Activated T-cell treated with anti-CD3 and anti-CD28 coated beads for 24 hours (primary cell): Measurements from ENCODE around the gene UBA6.
"Not testable (repeated sequence)": the region's sequence is repeated elsewhere in the genome, so short reads cannot be mapped to it uniquely, and the experiment has no call there.

ENCODE experiments used
- DNase-seq: peaks from one replicate; pipeline ENCODE4 v3.0.0-alpha.2; 2020; ENCODE audit warnings: low read depth

The UBA6 gene

DNA sequence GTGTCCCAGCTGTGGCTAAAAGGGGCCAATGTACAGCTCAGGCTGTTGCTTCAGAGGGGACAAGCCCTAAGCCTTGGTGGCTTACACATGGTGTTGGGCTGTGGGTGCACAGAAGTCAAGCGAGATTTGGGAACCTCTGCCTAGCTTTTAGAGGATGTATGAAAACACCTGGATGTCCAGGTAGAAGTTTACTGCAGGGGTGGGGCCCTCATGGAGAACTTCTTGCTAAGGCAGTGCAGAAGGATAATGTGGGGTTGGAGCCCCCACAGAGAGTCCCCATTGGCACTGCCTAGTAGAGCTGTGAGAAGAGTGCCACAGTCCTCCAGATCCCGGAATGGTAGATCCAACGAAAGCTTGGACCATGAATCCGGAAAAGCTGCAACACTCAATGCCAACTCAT lies 40.5 kb downstream of the UBA6 start:
- no peak for DNase-seq

DNA sequence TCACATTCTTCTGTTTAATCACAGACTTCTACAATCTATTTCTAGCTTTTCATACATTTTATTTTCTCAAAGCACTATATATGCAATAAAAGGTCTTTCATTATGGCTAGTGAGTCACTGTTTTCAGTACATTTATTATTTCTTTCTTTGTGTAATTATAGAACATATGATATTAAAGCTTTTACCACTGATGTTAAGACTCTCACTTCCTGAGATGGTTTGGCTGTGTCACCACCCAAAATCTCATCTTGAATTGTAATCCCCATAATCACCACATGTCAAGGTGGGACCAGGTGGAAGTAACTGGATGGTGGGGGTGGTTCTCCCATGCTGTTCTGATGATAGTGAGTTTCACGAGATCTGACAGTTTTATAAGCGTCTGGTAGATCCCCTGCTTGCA lies 41.9 kb downstream of the UBA6 start:
- no peak for DNase-seq

DNA sequence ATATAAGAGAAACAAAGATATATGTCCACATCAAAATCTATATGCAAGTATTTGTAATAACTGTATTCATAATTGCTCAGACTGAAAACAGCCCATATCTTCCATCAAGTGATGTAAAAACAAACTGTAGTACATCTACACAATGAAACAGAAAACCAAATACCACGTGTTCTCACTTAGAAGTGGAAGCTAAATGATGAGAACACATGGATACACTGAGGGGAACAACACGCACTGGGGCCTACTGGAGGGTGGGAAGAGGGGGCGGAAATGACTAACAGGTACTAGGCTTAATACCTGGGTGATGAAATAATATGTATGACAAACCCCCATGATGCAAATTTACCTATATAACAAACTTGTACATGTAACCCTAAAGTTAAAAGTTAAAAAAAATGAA lies 42.7 kb downstream of the UBA6 start:
- no peak for DNase-seq

DNA sequence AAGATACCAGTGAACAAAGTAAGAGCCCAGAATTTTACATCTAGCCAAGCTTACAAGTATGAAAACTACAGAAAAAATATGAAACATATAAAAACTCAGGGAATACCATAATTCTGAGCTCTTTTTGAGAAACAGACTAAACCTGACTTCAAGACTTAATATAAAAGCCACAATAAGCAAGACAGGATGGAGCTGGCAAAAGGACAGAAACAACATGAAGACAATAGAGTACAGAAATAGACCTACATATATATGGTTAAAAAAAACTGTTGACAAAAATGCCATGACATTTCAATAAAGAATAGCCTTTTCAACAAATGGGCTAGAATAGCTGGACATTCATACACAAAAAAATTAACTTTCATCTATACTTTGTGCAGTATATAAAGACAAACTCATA lies 49.4 kb downstream of the UBA6 start:
- DNase-seq: no peak

DNA sequence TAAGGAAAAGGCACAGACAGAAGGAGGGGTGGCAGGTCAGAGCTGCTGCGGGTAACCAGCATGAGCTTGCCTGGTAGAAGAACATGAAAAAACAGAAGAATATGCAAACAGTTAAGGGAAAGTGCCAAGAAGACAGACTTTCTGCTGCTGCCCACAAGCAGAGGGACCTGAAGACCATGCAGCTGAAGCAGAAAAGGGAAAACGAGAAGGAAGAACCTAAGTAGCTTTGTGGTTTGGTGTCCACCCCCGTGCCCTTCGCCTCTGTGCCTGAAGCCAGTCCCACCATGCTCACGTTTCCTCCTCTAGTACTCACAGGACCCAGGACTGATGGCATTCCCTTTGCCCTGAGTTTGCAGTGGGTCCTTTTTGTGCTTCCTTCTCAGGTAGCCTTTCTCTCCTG lies 62.8 kb downstream of the UBA6 start:
- no peak for DNase-seq

DNA sequence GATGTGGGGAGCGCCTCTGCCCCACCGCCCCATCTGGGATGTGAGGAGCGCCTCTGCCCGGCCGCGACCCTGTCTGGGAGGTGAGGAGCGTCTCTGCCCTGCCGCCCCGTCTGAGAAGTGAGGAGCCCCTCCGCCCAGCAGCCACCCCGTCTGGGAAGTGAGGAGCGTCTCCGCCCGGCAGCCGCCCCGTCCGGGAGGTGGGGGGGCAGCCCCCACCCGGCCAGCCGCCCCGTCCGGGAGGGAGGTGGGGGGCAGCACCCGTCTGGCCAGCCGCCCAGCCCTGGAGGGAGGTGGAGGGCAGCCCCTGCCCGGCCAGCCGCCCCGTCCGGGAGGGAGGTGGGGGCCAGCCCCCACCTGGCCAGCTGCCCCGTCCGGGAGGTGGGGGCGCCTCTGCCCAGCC lies 64.0 kb downstream of the UBA6 start:
- not testable (repeated sequence) for DNase-seq

DNA sequence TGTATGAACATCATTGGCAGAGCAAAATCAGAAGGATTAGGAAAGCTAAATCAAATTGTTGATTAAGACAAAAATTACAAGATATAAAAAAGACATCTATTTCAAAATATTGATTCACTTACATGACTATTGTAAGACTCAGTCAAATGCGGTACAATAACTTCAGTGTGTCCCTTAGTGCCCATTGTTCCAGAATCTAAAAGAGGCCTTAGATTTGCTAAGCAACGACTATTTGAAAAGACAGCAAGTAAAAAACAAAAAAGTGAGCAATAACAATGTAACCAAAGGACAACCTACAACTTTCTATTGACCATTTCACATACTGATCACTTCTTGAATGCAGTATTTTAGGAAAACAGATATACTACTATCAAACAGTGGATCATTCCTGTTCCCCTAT lies 65.6 kb downstream of the UBA6 start:
- no peak for DNase-seq

DNA sequence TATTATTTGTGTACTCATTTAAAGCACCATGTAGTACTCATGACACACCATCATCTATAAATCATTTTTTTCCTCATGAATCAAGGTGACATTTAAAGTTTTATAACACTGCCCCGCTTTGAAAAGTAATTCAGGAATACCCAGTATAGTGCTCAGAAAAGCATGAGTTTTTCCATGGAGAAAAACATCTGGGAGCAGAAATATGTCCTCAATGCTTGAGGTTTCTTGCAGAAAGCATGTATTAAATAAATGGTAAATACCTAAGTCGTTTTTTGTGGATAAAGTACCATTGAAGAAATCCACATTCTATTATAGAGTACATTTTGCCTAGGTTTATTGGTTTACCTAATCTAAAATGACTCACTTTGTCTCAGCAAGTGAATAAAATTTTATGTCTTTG lies 66.2 kb downstream of the UBA6 start:
- no peak for DNase-seq

DNA sequence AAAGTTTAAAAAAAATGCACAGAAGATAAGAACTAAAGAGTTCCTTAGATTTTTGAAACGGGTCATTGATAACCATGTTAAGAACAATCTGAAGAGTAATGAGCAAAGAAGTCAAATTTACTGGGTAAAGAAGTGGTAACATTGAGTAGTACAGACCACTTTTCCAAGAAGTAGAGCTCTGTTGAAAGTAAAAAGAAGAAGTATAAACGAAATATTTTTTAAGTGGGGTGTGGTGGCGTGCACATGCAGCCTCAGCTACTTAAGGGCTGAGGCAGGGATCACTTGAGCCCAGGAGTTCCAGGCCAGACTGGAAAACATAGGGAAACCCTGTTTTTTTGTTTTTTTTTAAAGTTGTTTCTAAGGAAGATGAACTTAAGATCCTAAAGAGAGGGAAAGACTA lies 68.5 kb downstream of the UBA6 start:
- DNase-seq: no peak

DNA sequence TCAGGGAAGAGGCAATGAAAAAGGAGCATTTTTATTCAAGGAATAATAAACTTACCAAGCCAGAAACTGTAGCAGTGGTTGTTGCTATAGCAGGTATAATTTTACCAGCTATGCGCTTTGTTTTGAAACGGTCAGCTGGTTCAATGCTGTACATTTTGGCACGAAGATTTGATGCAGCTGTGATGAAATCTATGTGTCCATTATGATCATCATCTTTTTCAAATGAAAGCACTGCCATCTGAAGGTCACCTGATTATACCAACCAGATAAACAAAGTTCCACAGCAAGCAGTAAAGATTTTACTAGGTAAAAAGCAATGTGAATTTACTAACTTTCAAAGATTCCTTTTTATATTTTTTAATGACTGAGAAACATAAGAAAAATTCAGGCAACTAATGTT lies 76.0 kb downstream of the UBA6 start:
- no peak for DNase-seq

DNA sequence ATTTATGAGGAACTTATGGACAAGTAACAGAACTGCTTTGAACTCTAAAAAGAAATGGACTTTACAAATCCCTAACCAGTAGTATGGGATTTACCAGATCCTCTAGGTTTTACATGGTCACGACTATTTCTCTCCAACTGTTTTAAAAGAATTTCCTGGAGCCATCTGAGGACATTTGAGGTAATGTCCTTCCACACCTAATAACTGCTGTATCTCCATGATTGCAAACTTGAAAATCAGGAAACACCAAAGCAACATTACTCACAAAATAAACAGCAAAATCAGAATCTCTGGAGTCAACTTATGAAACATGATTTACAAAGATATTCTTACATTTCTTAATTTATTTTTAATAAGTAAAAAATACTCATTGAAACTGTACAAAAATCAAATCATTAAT lies 84.5 kb downstream of the UBA6 start:
- DNase-seq: no peak

DNA sequence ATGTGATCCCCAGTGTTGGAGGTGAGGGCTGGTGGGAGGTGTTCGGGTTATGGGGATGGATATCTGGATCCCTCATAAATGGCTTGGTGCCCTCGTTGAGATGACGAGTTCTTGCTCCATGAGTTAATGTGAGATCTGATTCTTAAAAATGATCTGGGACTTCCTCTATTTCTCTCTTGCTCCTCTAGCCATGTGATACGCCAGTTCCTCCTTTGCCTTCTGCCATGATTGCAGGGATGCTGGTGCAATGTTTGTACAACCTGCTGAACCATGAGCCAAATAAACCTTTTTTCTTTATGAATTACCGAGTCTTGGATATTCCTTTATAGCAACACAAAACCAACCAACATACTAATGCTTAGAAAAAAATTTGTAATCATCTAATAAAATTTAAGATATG lies 85.8 kb downstream of the UBA6 start:
- no peak for DNase-seq

DNA sequence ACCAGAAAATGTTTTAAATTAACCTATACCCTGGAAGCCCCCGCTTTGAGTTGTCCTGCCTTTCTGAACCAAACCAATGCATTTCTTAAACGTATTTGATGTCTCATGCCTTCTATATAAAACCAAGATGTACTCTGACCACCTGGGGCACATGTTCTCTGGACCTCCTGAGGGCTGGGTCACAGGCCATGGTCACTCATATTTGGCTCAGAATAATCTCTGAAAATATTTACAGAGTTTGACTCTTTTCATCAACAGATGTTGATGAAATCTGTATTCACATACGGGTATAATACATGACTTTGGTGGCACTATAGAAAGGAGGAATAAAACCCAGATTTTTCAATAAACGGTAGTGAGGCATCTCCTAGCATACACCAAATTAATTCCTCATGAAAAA lies 86.8 kb downstream of the UBA6 start:
- DNase-seq: no peak

DNA sequence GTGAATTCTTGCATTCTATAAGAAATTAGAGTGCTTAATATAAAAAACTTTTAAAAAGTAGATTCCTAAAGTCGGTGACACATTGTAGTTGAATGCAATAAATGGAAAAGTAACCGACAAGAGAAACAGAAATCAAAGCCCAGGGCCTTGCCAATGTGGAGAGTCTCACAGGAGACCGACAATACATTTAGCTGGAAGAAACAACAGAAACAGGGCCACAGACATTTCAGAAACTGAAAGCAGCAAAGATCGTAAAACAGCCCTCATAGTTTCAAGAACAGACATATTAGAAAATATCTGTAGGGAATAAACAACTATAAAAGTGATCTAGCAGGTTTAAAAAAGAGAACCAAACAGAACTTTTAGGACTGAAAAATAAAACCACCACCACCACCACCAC lies 92.9 kb downstream of the UBA6 start:
- DNase-seq: no peak

DNA sequence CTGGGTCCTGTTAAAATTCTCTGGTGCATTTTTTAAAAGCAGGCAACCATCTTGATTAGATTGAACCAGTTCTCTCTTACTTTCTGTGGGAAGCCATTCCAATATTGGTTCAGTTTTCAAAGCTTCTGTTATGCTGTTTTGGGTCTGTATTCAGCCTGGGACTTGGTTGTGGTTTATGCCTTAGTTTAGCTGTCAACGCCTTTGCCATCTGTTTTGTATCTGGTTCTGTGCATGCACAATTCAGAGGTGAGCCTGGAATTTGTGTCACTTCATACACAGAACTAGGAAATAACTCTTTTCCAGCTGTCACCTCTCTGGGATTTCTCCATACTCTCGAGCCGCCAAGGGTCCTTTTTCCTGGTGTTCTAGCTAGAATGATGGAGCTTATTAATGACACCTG lies 96.2 kb downstream of the UBA6 start:
- DNase-seq: no peak

DNA sequence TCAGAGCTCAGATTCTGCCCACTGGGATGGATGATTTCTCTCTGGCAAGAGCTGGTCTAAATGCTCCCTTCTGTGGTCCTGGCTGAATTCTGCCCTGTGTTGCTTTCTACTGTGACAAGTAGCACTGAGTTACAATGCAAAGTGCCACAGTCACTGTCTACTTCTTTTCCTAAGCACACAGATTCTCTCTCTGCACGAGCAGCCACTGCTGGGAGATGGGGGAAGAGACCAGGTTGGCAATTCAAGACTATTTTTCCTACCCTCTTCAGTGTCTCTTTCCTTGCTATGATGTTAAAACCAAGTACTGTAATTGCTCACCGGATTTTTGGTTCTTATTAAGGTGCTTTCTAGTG lies 97.0 kb downstream of the UBA6 start:
- no peak for DNase-seq

DNA sequence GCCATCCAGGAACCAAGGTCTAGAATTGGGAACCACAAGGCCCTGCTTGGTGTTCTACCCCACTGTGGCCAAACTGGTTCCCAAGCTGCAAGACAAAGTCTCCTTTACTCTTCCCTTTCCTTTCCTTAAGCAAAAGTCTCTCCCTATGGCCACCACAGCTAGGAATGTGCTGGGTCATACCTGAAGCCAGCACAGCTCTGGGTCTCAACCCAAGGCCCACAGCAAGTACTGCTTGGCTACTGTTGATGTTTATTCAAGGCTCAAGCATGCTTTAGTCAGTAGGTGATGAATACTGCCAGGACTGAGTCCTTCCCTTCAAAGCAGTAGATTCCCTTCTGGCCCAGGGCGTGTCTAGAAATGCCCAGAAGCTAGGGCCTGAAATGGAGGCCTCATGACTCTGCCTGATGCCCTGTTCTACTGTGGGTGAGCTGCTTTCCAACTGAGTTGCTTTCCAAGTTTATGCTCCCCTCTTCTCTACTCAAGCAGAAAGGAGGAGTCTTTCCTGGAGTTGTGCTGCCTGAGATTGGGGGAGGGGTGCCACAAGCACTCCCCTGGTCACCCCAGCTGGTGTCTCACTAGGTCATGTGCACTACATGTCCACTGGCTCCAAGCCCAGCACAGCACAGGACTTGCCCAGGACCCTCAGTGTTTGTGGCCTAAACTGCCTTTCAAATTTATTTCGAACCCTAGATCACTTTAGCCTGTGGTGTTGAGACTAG lies 97.5 kb downstream of the UBA6 start:
- no peak for DNase-seq

DNA sequence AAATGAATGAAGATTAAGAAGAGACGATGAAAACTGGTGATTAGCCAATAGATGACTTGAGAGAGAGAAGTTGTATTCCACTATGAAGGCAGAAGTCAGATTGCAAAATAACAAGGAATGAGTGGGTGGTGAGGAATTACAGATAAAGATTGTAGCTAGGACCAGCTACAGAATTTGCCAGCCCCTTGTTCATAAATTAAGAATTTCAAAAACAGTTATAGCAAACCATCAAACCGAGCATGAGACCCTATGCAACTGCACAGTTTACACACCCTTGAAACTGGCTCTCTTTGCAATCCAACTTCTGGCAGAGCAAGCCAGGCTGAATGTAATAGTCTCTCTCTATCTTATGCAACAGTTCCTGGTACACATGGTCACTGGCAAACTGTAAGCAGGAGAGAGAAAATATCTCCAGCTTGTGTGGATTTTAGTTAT lies 107.2 kb downstream of the UBA6 start:
- DNase-seq: no peak

DNA sequence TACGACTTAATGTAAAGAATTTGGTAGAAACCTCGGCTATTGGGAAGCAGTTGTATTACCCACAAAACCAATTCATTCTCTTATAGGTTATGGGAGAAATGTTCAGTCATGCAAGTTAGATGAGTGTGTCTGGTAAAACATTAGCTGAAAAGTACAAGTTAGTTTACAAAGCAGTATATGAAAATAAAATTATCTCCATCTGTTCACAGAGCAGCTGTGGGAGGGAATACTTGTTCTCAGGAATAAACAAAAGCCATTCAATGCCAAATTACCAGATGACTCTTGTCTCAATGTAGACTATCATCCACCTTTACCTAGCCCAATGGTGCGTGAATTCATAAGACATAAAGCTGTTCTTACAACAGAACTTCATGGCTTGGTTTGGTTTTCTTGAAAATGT lies 113.8 kb downstream of the UBA6 start:
- DNase-seq: no peak

DNA sequence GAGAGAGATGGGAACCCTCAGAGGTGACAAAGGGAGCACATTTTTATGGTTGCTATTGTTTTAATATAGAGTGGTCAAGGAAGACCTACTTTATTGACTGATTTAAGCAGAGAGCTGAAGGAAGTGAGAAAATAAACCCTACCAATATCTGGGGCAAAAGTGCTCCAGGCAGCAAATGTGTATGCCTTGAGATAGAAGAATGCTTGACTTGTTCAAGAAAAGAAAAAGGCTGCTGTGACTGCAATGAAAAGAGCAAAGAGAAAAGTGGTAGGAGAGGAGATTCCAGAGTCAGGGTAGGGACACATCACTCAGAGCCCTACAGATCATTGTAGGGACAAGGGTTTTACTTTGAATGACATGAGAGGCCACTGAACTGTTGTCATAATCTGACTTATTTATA lies 116.5 kb downstream of the UBA6 start:
- no peak for DNase-seq

DNA sequence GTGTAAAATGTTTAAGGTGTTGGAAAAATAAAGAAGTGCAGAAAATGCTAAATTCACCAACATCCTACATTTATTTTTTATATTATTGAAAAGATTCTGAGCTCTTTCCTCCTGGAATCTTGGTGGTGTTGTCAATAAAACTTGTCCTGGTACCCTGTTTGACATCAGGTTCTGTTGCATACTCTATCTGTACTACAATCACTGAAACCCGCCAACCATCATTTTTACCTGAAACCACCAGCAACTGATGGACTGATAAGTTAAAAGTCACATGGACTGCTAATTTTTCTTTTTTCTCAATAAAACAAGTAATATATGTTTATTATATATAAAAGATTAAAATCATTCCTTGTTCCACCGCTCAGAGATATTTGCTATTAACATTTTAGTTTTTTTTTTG lies 119.0 kb downstream of the UBA6 start:
- no peak for DNase-seq

DNA sequence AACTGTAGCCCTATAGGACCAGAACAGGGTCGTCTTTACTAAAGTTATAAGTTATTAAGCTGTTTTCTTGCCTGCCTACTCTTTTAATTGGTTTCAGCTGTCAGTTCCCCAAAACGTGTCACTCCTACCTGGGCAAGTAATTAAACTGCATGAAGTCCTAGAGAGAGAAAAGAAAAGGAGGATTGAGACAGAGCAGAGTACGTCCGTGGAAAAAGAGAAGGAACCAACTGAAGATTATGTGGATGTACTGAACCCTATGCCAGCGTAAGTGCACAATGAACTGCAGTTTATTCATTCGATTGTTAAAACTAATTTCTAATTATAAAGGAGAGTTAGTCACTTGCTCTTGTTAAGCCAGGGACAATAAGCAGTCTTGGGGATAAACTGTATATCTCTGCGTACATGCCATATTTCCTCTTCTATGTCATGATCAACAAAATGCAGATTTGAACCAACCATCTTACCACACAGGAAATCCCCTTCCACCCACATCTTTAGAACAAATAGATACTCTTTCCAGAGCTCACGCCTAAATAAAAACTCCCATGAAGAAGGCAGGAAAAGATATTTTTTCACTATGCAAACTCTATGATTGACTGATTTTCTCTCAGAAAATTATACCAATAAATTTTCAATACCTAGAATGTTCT lies 119.6 kb downstream of the UBA6 start:
- no peak for DNase-seq

DNA sequence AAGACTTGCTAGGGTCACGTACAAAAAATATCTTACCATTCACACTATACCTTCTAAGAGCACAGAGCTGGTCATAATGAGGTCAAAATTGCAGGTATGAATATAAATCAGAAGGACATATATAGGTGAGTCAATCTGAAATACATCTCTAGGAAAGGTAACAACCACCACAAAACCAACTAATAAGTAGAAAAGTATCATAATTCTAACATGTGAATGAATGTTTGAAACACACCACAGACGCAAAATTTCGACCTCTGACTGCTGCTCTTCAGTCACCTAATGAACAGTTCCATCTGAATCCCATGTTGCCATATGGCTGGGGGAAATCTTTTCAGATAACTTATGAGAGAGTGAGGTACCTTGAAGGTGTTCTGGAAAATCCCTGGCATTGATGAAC lies 120.4 kb downstream of the UBA6 start:
- no peak for DNase-seq

DNA sequence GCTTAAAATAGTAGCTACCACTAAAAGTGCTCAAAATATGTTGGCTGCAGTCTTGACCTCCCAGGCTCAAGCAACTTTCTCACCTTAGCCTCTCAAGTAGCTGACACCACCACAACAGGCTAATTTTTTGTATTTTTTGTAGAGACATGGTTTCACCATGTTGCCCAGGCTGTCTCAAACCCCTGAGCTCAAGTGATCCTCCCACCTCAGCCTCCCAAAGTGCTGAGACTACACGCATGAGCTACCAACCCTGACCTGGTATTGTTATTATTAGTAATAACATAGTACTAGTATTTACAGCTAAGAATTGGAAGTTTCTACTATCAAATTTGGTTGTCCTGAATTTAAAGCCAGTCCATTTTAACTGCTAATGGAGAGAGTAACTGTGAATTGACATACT lies 124.4 kb downstream of the UBA6 start:
- no peak for DNase-seq
